ENCODE results near the gene KLC3.
"Not testable (repeated sequence)": the region's sequence is repeated elsewhere in the genome, so short reads cannot be mapped to it uniquely, and the experiment has no call there.

Gene KLC3

GRCh38 chr19:45320997-45321775 is 19.4 kb upstream of the KLC3 start:
- DNase-seq = no peak

- DNase-seq = no peak
Measured at GRCh38 chr19:45321848-45322247, 18.7 kb upstream of the KLC3 start.

- no peak for DNase-seq
Measured at GRCh38 chr19:45322311-45322710, 18.2 kb upstream of the KLC3 start.

GRCh38 chr19:45322744-45323281 is 17.7 kb upstream of the KLC3 start, which contains the start of gene CKM:
Gene CKM, minus strand, starts transcription at chr19:45322875. Its CDS starts 3,162 bp downstream, at chr19:45319713.
- no peak for DNase-seq

GRCh38 chr19:45323671-45324081 is 16.9 kb upstream of the KLC3 start:
- no peak for DNase-seq

GRCh38 chr19:45324349-45324907 is 16.1 kb upstream of the KLC3 start:
- no peak for DNase-seq

- DNase-seq = no peak
Measured at GRCh38 chr19:45327404-45328143, 13.0 kb upstream of the KLC3 start.

GRCh38 chr19:45331411-45331810 is 9.1 kb upstream of the KLC3 start:
- peak; percentile 42 for DNase-seq

- no peak for DNase-seq
Measured at GRCh38 chr19:45333609-45334303, 6.8 kb upstream of the KLC3 start.

- DNase-seq = not testable (repeated sequence)
Measured at GRCh38 chr19:45334881-45335280, 5.7 kb upstream of the KLC3 start.

GRCh38 chr19:45336696-45337251 is 3.8 kb upstream of the KLC3 start:
- no peak for DNase-seq

- DNase-seq = no peak
Measured at GRCh38 chr19:45339629-45340028, 921 bp upstream of the KLC3 start.

GRCh38 chr19:45340899-45341453 is 426 bp downstream of the KLC3 start:
- DNase-seq = no peak

GRCh38 chr19:45342911-45343310 is 2.4 kb downstream of the KLC3 start:
- no peak for DNase-seq

- DNase-seq = no peak
Measured at GRCh38 chr19:45344621-45345505, 4.3 kb downstream of the KLC3 start.

GRCh38 chr19:45345506-45345860 is 4.9 kb downstream of the KLC3 start:
- DNase-seq = no peak

- no peak for DNase-seq
Measured at GRCh38 chr19:45346449-45346848, 5.9 kb downstream of the KLC3 start.

- DNase-seq = no peak
Measured at GRCh38 chr19:45347570-45348366, 7.2 kb downstream of the KLC3 start.

- DNase-seq = no peak
Measured at GRCh38 chr19:45348367-45349125, 8.0 kb downstream of the KLC3 start.

- no peak for DNase-seq
Measured at GRCh38 chr19:45349126-45349415, 8.5 kb downstream of the KLC3 start.
